Body of pancreas (tissue), 4 donors: ENCODE measurements around the gene RASA4B.
"Not testable (repeated sequence)": the region's sequence is repeated elsewhere in the genome, so short reads cannot be mapped to it uniquely, and the experiment has no call there.

Experiments used
- POLR2A ChIP-seq, 3 donors: fragments of 450-650 bp; IDR thresholded peaks; one replicate each; pipeline ENCODE4 v1.6.1; 2016; ENCODE audit warnings: antibody characterized with exemption in 3 of 3, mild to moderate bottlenecking in 2 of 3
- TF ChIP-seq, protein P1 (sequence below), 7 experiments: fragments of 450-650 bp in 4 of 7; fragments of 200-600 bp in 3 of 7; sonication (generic) in 3 of 7; IDR thresholded peaks; one replicate each; pipeline ENCODE4 v1.5.1; 2016 to 2019; ENCODE audit warnings: antibody characterized with exemption in 7 of 7

DNA sequence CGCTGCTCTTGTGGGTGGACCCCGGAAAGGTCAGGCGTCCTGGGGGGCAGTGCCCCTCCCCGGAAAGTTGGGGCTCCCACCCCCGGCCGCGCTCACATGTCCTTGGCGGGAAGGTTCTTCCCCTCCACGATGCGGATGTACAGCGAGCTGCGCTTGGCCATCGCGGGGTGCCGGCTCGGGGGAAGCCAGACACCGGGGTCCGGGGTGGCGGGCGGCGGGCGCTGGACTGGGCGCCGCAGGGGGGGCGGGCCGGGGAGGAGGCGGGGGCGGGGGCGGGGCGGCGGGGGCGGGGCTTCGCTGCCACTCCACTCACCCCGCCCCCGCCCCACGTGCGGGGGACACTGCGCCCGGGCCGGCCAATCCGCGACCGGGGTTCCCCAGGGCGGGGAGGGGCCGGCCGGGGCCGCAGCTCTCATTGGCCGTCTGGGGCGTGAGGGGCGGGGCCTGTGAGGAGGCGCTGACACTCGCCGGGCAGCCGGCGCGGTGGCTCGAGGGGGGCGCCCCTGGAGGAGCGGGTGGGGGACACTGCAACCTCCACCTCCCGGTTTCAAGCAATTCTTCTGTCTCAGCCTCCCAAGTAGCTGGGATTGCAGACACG, at the start of gene RASA4B:
- TF ChIP-seq, protein P1, sequence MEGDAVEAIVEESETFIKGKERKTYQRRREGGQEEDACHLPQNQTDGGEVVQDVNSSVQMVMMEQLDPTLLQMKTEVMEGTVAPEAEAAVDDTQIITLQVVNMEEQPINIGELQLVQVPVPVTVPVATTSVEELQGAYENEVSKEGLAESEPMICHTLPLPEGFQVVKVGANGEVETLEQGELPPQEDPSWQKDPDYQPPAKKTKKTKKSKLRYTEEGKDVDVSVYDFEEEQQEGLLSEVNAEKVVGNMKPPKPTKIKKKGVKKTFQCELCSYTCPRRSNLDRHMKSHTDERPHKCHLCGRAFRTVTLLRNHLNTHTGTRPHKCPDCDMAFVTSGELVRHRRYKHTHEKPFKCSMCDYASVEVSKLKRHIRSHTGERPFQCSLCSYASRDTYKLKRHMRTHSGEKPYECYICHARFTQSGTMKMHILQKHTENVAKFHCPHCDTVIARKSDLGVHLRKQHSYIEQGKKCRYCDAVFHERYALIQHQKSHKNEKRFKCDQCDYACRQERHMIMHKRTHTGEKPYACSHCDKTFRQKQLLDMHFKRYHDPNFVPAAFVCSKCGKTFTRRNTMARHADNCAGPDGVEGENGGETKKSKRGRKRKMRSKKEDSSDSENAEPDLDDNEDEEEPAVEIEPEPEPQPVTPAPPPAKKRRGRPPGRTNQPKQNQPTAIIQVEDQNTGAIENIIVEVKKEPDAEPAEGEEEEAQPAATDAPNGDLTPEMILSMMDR (IDR thresholded peaks at IDR 0.05) = not testable (repeated sequence)
- TF ChIP-seq POLR2A (IDR thresholded peaks at IDR 0.05) = not testable (repeated sequence)
